PFSK-1 (cell line): ENCODE results near the gene CEP104.

Source experiments
- FOXP2 ChIP-seq: optimal IDR thresholded peaks from 2 replicates; pipeline ENCODE3; 2011; ENCODE audit warnings: borderline replicate concordance, control low read depth, inconsistent platforms; ENCODE audit not compliant: insufficient read depth; ENCODE audit errors: extremely low read length, extremely low read depth
- POLR2AphosphoS5 ChIP-seq: IDR thresholded peaks from 2 replicates; pipeline ENCODE4 v1.6.1; 2012; ENCODE audit warnings: low read depth, mild to moderate bottlenecking, control low read depth, low read length, moderate library complexity
- SIN3A ChIP-seq: IDR thresholded peaks from 2 replicates; pipeline ENCODE4 v1.6.1; 2012; ENCODE audit warnings: mild to moderate bottlenecking, low read length, moderate library complexity, borderline replicate concordance; ENCODE audit not compliant: insufficient read depth
- TAF1 ChIP-seq: IDR thresholded peaks from 2 replicates; pipeline ENCODE4 v1.6.1; 2012; ENCODE audit warnings: low read length, control low read depth, borderline replicate concordance; ENCODE audit not compliant: insufficient read depth
- TF ChIP-seq, protein P1 (sequence below), 2 experiments: IDR thresholded peaks; 2 replicates each; pipeline versions ENCODE4 v1.6.1 to v1.8.0; 2011 to 2012; ENCODE audit warnings: low read depth in 2 of 2, low read length in 2 of 2, control low read depth in 1 of 2, inconsistent platforms in 1 of 2, mild to moderate bottlenecking in 1 of 2, moderate library complexity in 1 of 2; ENCODE audit not compliant: insufficient read depth in 1 of 2

CEP104 gene

DNA sequence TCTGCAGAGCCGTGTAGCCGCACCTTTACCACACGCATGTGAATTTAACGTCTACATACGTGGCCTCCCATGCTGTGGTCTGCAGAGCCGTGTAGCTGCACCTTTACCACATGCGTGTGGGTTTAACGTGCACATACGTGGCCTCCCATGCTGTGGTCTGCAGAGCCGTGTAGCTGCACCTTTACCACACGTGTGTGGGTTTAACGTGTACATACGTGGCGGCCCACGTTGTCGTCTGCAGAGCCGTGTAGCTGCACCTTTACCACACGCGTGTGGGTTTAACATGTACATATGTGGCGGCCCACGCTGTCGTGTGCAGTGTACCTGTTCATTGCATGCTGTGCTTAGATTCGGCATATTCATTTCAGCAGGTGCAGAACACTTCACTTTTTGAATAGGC, 17.7 kb upstream of the CEP104 start:
- TF ChIP-seq FOXP2 (no peak), POLR2AphosphoS5 (no peak), SIN3A (no peak), TAF1 (no peak)
- TF ChIP-seq, protein P1, sequence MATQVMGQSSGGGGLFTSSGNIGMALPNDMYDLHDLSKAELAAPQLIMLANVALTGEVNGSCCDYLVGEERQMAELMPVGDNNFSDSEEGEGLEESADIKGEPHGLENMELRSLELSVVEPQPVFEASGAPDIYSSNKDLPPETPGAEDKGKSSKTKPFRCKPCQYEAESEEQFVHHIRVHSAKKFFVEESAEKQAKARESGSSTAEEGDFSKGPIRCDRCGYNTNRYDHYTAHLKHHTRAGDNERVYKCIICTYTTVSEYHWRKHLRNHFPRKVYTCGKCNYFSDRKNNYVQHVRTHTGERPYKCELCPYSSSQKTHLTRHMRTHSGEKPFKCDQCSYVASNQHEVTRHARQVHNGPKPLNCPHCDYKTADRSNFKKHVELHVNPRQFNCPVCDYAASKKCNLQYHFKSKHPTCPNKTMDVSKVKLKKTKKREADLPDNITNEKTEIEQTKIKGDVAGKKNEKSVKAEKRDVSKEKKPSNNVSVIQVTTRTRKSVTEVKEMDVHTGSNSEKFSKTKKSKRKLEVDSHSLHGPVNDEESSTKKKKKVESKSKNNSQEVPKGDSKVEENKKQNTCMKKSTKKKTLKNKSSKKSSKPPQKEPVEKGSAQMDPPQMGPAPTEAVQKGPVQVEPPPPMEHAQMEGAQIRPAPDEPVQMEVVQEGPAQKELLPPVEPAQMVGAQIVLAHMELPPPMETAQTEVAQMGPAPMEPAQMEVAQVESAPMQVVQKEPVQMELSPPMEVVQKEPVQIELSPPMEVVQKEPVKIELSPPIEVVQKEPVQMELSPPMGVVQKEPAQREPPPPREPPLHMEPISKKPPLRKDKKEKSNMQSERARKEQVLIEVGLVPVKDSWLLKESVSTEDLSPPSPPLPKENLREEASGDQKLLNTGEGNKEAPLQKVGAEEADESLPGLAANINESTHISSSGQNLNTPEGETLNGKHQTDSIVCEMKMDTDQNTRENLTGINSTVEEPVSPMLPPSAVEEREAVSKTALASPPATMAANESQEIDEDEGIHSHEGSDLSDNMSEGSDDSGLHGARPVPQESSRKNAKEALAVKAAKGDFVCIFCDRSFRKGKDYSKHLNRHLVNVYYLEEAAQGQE (IDR thresholded peaks at IDR 0.05; ENCODE audit: insufficient read depth in 1 of 2, low read depth in 2 of 2, low read length in 2 of 2) = no peak

DNA sequence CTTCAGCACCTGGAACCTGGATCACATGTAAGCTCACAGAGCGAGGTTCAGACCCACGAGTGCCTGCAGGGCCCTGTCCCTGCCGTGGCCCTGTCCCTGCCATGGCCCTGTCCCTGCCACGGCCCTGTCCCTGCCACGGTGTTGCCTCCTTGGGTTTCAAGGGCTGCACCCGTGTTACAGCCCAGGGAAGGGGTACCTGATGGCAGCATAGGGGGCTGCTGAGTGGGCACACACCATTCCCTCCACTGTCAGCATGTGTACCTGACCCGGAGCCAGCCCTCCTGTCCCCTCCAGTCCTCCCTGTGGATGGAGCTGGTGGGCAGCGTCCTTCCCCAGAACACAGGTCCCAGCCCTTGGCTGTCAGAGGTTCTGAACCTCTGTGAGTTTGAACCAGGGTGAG, 15.5 kb upstream of the CEP104 start:
- no peak for TF ChIP-seq SIN3A
- TF ChIP-seq POLR2AphosphoS5 = no peak
- TF ChIP-seq TAF1 = no peak
- TF ChIP-seq, protein P1 (IDR thresholded peaks at IDR 0.05; ENCODE audit: insufficient read depth in 1 of 2, low read depth in 2 of 2, low read length in 2 of 2) = no peak
- no peak for TF ChIP-seq FOXP2

DNA sequence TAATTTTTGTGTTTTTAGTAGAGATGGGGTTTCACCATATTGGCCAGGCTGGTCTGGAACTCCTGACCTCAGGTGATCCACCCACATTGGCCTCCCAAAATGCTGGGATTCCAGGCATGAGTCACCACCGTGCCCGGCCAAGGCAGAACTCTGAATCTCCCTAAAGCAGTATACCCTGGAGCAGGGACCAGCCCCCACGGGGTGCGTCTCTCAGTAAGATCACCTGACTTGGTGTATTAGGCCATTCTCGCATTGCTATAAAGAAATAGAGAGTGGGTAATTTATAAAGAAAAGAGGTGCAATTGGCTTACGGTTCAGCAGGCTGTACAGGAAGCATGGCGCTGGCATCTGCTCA, 14.4 kb upstream of the CEP104 start:
- TF ChIP-seq, protein P1 (IDR thresholded peaks at IDR 0.05; ENCODE audit: insufficient read depth in 1 of 2, low read depth in 2 of 2, low read length in 2 of 2) = no peak
- TF ChIP-seq TAF1 (no peak), POLR2AphosphoS5 (no peak), SIN3A (no peak), FOXP2 (no peak)

DNA sequence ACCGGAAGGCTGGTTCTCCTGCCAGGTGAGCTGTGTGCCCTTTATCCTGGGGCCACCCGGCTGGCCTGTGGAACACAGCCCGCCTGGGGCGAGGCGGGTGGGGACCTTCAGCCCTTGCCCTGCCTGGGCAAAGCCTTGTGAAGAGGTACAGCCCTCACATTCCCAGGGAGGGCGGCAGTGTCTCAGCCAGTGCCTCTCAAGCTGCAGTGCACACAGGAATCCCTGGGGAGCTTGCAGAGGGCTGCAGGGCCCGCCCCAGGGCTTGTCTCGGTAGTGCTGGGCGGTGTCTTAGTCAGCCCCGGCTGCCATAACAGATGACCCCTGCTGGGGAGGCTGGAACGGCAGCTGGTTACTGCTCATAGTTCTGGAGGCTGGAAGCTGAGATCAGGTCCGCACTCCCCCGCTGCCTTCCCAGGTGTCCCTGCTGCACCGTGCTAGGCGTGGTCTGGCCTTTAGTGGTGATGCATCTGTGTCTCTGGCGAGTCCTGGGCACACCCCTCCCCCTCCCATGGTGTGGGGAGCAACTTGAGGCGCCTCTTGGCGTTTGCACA, 12.8 kb upstream of the CEP104 start:
- no peak for TF ChIP-seq POLR2AphosphoS5
- no peak for TF ChIP-seq FOXP2
- TF ChIP-seq, protein P1 (IDR thresholded peaks at IDR 0.05; ENCODE audit: insufficient read depth in 1 of 2, low read depth in 2 of 2, low read length in 2 of 2) = no peak
- no peak for TF ChIP-seq TAF1
- no peak for TF ChIP-seq SIN3A
